GM12878 (cell line): ENCODE measurements around the gene CPLX1. TPM values are rescaled to one million over a fixed set of nuclear protein-coding genes. Genes with fewer than 3 reads are reported as not detected.

Source experiments
- ATF2 ChIP-seq: IDR thresholded peaks from 2 replicates; pipeline ENCODE4 v1.6.1; 2012; ENCODE audit warnings: low read length, inconsistent platforms
- CBFB ChIP-seq: IDR thresholded peaks from 2 replicates; pipeline ENCODE4 v1.6.1; 2016; ENCODE audit warnings: antibody characterized with exemption, low read depth
- CBX3 ChIP-seq: fragments of 200-600 bp; sonication (generic); IDR thresholded peaks from 2 replicates; pipeline ENCODE4 v1.6.1; 2016; ENCODE audit warnings: low read depth, borderline replicate concordance
- E2F4 ChIP-seq: IDR thresholded peaks from 2 replicates; pipeline ENCODE4 v1.6.1; 2012; ENCODE audit warnings: low read depth, low read length, improper control_type of control experiment
- ETV6 ChIP-seq, 2 experiments: fragments of 450-650 bp in 1 of 2; IDR thresholded peaks in 1 of 2; conservative IDR thresholded peaks in 1 of 2; 2 replicates each; pipeline ENCODE4 v1.6.1; 2014; ENCODE audit warnings: antibody characterized with exemption in 1 of 2, borderline replicate concordance in 1 of 2, low read depth in 1 of 2, mild to moderate bottlenecking in 1 of 2, moderate library complexity in 1 of 2
- EZH2 ChIP-seq: IDR thresholded peaks from 2 replicates; pipeline ENCODE4 v1.6.1; 2012; ENCODE audit warnings: low read depth, mild to moderate bottlenecking, control low read depth, inconsistent platforms, low read length, borderline replicate concordance; ENCODE audit not compliant: control insufficient read depth
- GABPA ChIP-seq: IDR thresholded peaks from 2 replicates; pipeline ENCODE4 v1.6.1; 2014; ENCODE audit warnings: antibody characterized with exemption, low read depth, mild to moderate bottlenecking, inconsistent platforms
- HDAC6 ChIP-seq: fragments of 200-600 bp; sonication (generic); IDR thresholded peaks from one replicate; pipeline ENCODE4 v1.8.0; 2017; ENCODE audit warnings: antibody characterized with exemption; ENCODE audit not compliant: unreplicated experiment
- IRF3 ChIP-seq: fragments of 450-650 bp; IDR thresholded peaks from 2 replicates; pipeline ENCODE4 v1.6.1; 2014; ENCODE audit warnings: mild to moderate bottlenecking
- KDM1A ChIP-seq: fragments of 200-600 bp; sonication (generic); IDR thresholded peaks from 2 replicates; pipeline ENCODE4 v1.6.1; 2016; ENCODE audit warnings: borderline replicate concordance
- NFYB ChIP-seq: IDR thresholded peaks from 2 replicates; pipeline ENCODE4 v1.6.1; 2011; ENCODE audit warnings: low read depth, mild to moderate bottlenecking, low read length, improper control_type of control experiment, moderate library complexity; ENCODE audit not compliant: insufficient read depth
- PAX8 ChIP-seq: fragments of 450-650 bp; IDR thresholded peaks from 2 replicates; pipeline ENCODE4 v1.6.1; 2017; ENCODE audit warnings: mild to moderate bottlenecking, moderate library complexity
- RBBP5 ChIP-seq: fragments of 200-600 bp; sonication (generic); conservative IDR thresholded peaks from 2 replicates; pipeline ENCODE4 v1.6.1; 2016
- RUNX3 ChIP-seq: IDR thresholded peaks from 2 replicates; pipeline ENCODE4 v1.6.1; 2012; ENCODE audit warnings: low read length, inconsistent platforms
- SIX5 ChIP-seq: IDR thresholded peaks from 2 replicates; pipeline ENCODE4 v1.6.1; 2011; ENCODE audit warnings: mild to moderate bottlenecking, low read depth, low read length, moderate library complexity; ENCODE audit not compliant: severe bottlenecking
- STAT1 ChIP-seq: fragments of 450-650 bp; conservative IDR thresholded peaks from 2 replicates; pipeline ENCODE4 v1.6.1; 2014; ENCODE audit warnings: antibody characterized with exemption, mild to moderate bottlenecking
- ZNF384 ChIP-seq: IDR thresholded peaks from 2 replicates; pipeline ENCODE4 v1.6.1; 2012; ENCODE audit warnings: low read depth, mild to moderate bottlenecking, low read length, improper control_type of control experiment, borderline replicate concordance
- polyA plus RNA-seq, 11 experiments: library from polyadenylated mRNA; depleted of rRNA in 4 of 11; unstranded in 6 of 11; stranded (reverse) in 5 of 11; fragments of >200 nt; fragmentation: Nextera tagmentation in 4 of 11; fragmentation: Illumina TruSeq in 1 of 11; extraction: Ambion mirVana in 4 of 11; extraction: Trizol in 1 of 11; gene quantifications; 1 replicate in 1 of 11; 2 replicates in 10 of 11; pipeline versions ENCODE4 v1.2.1 to v1.2.3, GENCODE V29; 2011 to 2016; ENCODE audit warnings: inconsistent platforms in 2 of 11, missing spikeins in 2 of 11, low read depth in 1 of 11
- total RNA-seq, 4 experiments: library from RNA; depleted of rRNA in 3 of 4; stranded (reverse); fragments of >200 nt in 3 of 4; fragmentation: Illumina TruSeq in 1 of 4; extraction: Trizol in 1 of 4; gene quantifications; 2 replicates each; pipeline versions ENCODE4 v1.2.1 to v1.2.3, GENCODE V29; 2013 to 2021
- TF ChIP-seq, protein P1 (sequence below): fragments of 150-350 bp; IDR thresholded peaks from 2 replicates; pipeline ENCODE4 v1.6.1; 2014; ENCODE audit warnings: mild to moderate bottlenecking, low read depth, low read length
- TF ChIP-seq, protein P2 (sequence below): fragments of 450-650 bp; IDR thresholded peaks from 2 replicates; pipeline ENCODE4 v1.6.1; 2017; ENCODE audit warnings: low read depth, mild to moderate bottlenecking, moderate library complexity
- TF ChIP-seq, protein P3 (sequence below): fragments of 450-650 bp; IDR thresholded peaks from 2 replicates; pipeline ENCODE4 v1.6.1; 2018; ENCODE audit warnings: borderline replicate concordance, mild to moderate bottlenecking; ENCODE audit not compliant: partially characterized antibody

The CPLX1 gene
- total and polyA plus RNA-seq, 10 of the 15 experiments (the other 5 are each of a cell fraction or from before 2014, with no cell fraction given), result 0.04 to 1.2 (median 0.13) TPM; not detected in 5

DNA sequence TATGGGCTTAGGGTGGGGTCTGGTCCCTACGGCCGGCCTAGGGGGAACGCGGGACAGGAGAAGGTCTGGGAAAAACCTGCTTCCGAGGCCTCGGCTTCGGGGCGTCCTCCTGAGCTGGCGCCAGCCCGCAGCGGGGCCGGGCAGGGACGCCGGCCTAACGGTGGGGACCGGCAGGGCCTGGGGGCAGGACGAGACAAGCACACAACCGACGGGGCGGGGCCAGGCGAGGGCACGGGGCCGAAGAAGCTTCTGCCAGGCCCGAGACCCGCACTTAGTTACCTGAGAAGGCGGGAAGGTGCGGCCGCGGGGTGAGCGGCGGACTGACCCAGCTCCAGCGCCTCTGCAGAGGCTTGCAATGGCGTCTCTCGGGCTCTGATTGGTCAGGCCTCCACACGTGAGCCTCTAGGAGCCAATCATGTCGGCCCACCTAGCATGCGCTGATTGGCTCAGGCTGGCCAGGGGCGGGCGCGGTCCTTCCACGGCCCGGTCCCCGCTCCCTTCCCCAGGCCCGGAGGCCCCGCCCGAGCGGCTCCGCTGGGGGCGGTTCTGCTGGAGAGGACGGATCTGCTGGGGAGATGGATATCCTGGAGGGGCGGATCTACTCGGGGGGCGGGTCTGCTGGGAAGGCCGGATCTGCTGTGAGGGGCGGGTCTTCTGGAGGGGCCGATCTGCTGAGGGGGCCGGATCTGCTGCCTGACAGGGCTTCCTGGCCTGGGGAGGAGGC lies 44.3 kb downstream of the CPLX1 start (continued):
- TF ChIP-seq RBBP5, result no peak
- TF ChIP-seq ZNF384, result no peak
- TF ChIP-seq, protein P1, sequence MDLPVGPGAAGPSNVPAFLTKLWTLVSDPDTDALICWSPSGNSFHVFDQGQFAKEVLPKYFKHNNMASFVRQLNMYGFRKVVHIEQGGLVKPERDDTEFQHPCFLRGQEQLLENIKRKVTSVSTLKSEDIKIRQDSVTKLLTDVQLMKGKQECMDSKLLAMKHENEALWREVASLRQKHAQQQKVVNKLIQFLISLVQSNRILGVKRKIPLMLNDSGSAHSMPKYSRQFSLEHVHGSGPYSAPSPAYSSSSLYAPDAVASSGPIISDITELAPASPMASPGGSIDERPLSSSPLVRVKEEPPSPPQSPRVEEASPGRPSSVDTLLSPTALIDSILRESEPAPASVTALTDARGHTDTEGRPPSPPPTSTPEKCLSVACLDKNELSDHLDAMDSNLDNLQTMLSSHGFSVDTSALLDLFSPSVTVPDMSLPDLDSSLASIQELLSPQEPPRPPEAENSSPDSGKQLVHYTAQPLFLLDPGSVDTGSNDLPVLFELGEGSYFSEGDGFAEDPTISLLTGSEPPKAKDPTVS, result 0 out of 2 replicates have a peak, but pooled peaks have one; percentile 8
- TF ChIP-seq KDM1A, result no peak
- no peak for TF ChIP-seq E2F4
- TF ChIP-seq, protein P2, sequence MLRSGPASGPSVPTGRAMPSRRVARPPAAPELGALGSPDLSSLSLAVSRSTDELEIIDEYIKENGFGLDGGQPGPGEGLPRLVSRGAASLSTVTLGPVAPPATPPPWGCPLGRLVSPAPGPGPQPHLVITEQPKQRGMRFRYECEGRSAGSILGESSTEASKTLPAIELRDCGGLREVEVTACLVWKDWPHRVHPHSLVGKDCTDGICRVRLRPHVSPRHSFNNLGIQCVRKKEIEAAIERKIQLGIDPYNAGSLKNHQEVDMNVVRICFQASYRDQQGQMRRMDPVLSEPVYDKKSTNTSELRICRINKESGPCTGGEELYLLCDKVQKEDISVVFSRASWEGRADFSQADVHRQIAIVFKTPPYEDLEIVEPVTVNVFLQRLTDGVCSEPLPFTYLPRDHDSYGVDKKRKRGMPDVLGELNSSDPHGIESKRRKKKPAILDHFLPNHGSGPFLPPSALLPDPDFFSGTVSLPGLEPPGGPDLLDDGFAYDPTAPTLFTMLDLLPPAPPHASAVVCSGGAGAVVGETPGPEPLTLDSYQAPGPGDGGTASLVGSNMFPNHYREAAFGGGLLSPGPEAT, result peak; percentile 49; the same call in 1 of the 2 replicates
- TF ChIP-seq NFYB, result peak; percentile 87
- TF ChIP-seq GABPA, result no peak
- peak; percentile 9 for TF ChIP-seq SIX5
- TF ChIP-seq ETV6 (conservative IDR thresholded peaks at IDR 0.05 in 1 of 2, IDR thresholded peaks at IDR 0.05 in 1 of 2; ENCODE audit: borderline replicate concordance in 1 of 2, low read depth in 1 of 2), result no peak
- TF ChIP-seq CBFB, result no peak
- TF ChIP-seq ATF2, result no peak
- no peak for TF ChIP-seq PAX8
- TF ChIP-seq EZH2, result no peak
- TF ChIP-seq, protein P3, sequence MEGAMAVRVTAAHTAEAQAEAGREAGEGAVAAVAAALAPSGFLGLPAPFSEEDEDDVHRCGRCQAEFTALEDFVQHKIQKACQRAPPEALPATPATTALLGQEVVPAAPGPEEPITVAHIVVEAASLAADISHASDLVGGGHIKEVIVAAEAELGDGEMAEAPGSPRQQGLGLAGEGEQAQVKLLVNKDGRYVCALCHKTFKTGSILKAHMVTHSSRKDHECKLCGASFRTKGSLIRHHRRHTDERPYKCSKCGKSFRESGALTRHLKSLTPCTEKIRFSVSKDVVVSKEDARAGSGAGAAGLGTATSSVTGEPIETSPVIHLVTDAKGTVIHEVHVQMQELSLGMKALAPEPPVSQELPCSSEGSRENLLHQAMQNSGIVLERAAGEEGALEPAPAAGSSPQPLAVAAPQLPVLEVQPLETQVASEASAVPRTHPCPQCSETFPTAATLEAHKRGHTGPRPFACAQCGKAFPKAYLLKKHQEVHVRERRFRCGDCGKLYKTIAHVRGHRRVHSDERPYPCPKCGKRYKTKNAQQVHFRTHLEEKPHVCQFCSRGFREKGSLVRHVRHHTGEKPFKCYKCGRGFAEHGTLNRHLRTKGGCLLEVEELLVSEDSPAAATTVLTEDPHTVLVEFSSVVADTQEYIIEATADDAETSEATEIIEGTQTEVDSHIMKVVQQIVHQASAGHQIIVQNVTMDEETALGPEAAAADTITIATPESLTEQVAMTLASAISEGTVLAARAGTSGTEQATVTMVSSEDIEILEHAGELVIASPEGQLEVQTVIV, result peak; percentile 42
- TF ChIP-seq STAT1, result peak; percentile 50; the same call in 1 of the 2 replicates
- TF ChIP-seq RUNX3, result peak; percentile 28; the same call in 1 of the 2 replicates
- no peak for TF ChIP-seq CBX3
- peak; percentile 93 for TF ChIP-seq IRF3
- no peak for TF ChIP-seq HDAC6
